GM18498 (cell line): ENCODE data around the gene AGPAT4.
"Not testable (repeated sequence)": the region's sequence is repeated elsewhere in the genome, so short reads cannot be mapped to it uniquely, and the experiment has no call there.

ENCODE experiments used
- ATAC-seq: cut with Tn5 transposase; IDR thresholded peaks from one replicate; pipeline ENCODE4 v1.9.1; 2021; ENCODE audit warnings: mild to moderate bottlenecking, moderate library complexity; ENCODE audit not compliant: unreplicated experiment

AGPAT4 gene

DNA sequence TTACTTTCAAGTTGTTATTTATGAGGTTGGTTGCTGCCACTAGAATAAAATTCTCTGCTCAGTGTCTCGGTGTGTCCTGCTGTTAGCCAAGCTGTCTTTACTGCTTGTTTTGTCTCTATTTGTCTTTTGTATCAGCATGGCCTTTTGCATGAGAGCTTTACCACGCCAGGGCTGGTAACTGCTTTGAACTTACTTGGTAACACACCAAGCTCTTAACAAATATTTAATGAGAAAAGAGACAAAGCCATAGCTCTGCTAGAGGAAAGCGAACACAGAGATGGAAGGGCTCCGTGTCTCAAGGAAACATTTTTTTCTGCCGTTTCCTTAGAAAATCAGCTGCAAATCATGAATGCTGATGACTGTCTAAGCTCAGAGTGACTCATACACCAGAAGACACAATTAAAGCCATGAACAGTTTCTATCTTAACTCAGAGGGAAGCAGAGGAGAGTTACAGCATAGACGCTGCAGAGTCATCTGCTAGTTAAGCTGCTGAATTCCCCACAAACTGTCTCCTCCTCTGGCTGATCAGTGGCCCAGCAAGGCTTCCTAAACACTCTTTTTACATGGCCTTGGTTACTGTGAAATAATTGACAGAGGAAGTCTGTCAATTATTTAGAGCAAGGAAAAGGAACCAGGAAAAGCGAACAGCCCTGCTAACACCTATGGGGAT, 44.8 kb downstream of the AGPAT4 start:
- ATAC-seq = peak; percentile 42

DNA sequence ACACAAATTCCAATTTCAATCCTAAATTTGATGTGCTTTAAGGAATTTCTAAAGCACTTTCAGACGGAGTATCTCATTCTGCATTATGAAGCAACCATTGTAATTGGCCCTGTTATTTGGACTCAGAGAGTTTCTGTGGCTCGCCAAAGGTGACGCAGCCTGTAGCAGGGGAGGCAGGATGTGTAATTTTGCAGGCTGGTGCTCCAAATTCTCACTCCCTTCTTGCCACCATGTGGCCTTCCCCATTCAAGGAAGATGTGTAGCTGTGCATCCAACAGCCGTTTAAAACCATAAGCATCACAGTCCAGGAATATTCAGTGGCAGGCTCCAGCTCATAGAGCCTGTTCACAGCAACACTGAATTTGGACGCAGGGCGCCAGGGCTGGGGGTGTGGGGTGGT, 45.8 kb downstream of the AGPAT4 start:
- ATAC-seq = no peak

DNA sequence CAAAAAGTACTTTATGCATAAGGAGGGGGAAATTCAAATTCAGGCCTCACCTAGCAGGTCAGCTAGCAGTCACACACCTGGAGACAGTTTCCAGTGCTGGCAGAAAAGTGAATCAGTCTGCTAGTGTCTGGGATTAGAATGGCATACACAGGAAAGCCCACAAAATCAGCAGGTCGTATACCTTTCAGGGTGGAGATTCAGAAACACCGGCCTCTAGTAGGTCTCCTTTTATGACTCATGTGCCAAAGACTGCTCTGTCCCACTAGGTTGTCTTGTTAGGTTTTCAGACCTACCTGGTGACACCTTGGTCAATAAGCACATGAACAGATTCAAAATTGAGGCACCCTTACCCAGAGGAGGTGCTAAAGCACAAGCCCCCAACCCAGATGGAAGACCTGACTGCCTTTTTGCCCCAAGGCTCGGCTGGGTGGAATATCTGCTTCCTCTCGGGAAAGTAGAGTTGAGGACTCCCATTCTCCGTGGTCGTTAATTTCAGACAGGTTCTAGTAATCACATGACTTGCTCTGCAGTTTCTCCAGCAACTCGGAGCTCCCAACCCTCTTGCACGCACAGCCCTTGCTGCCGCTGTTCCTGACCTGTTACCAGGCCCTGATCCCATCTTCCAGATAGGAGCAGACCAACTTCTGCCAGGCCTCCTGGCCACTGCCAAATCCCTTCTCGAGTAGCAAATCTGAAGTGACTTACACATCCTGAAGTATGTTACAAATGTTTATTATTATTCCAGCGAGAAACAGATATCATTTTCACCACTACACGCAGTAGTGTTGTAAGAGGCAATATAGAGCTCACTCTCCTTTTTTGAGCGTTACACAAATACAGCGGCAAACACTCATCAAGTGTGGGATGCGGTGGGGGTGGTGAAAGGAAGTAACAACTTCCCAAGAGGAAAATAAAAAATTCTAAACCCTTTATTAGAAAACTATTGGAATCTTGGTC, 46.6 kb downstream of the AGPAT4 start:
- ATAC-seq = peak; percentile 3

DNA sequence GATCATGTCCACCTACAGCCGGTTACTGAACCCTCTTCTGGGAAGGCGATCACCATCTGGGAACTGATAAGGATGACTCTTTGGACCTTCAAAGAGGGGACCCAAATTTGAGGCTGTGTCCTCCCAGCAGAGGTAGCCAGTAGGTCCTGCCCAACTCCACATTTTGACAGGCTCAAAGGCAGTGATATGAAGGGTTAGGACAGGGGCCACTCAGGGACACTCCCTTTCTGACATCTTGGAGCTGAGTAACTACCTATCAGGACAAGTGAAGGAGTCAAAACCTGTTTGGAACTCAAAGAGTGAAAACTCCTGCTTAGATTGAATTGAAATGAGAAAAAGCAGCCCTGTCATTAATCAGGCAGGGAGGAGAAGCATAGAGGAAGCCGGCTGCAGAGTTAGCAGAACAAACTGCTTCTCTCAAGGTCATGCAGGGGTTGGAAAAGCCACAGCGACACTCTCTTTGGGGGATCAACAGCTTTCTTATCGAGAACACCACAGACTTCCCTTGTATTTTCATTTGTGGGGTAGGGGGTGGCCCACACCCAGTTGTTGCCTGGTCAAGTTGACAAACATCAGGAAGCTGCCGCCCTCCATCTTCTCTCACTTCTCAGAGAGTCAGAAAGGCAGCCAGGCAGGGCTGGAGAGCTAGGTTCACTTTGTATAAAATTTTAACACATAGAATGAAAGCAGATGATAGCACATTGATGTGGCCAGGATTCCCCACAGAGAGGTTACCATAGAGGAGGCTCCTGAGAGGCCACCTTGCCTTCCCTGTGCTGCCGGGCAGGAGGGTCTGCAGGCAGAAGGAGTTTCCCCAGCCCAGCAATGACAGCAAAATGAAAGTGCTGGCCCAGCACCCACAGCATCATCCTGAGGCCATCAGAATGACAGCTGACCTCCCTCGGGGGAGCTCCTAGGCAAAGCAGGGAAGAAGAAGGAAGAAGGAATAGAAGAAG, 47.6 kb downstream of the AGPAT4 start:
- peak; percentile 53 for ATAC-seq

DNA sequence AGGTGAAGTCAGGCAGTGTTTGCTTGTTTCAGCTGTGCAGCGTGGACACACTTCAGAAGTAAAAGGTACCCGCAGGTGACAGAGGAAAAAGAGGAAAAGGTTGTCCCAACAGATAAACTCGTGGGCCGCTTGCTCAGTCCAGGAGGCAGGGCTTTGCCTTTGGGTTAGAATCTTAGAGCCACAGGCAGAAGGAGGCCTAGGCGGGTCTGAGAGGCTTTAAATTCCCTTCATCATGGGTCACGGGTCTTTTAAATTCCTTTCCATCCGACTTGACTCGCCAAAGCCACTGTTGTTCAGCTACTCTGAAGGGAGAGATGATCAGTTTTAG, 48.2 kb downstream of the AGPAT4 start:
- no peak for ATAC-seq

GRCh38 chr6:161224951-161225680, 48.7 kb downstream of the AGPAT4 start:
- not testable (repeated sequence) for ATAC-seq

DNA sequence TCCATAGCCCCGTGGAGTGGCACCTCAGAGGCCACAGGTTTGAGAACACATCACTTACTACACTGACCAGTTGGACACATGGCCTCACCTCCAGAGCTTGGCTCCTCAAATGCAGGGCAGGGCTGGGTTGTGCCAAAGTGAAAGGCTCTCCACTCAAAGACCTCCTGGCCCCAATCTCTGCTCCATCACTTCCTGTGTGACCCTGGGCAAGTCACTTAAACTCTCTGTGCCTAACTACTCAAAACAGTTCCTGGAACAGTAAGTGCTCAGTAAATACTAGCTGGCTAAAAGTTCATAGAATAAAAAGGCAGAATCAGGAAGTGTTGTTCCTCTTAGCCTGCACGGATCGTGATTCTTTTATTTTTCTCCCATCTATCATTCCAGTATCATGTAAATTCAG, 50.2 kb downstream of the AGPAT4 start:
- ATAC-seq = no peak

GRCh38 chr6:161222706-161223234, 51.1 kb downstream of the AGPAT4 start:
- no peak for ATAC-seq

DNA sequence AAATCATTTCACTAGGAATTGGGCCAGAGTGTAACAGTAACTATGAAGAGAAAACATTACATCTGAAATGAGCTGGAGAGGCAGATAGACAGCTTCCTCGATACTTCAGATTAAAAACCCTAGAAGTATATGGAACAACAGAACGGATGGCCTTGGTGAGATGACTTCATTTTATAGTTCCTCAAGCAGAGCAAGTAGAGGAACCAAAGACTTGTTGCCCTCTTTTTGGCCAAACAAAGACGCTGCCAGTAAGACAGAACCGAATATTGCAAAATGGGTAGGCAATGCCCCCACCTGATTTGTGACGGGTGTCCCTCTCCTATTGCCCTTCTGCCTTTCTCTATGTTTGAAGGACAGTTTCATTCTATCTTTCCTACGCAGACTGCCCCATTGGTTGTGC, 53.5 kb downstream of the AGPAT4 start:
- no peak for ATAC-seq

GRCh38 chr6:161219680-161220079, 54.2 kb downstream of the AGPAT4 start:
- no peak for ATAC-seq

DNA sequence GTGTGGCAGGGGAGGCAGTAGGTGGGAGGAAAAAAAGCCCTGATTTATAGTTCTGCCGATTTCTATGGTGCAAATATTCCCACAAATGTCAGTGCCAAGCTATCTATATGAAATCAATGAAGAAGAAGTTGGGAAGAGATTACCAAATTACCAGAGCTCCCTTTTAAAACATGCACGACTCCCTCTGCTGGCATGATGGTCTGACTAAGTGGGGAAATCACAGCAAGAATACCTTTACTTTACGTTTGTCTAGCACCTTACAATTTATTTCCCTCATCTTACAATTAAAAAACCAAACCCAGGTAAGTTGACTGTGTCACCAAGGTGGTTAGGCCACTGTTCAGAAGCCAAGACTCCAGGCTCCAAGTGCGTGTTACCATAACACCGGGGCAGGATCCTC, 55.6 kb downstream of the AGPAT4 start:
- no peak for ATAC-seq

GRCh38 chr6:161217628-161218027, 56.2 kb downstream of the AGPAT4 start:
- no peak for ATAC-seq

- ATAC-seq = no peak
Measured at GRCh38 chr6:161216616-161217205, 57.1 kb downstream of the AGPAT4 start.

DNA sequence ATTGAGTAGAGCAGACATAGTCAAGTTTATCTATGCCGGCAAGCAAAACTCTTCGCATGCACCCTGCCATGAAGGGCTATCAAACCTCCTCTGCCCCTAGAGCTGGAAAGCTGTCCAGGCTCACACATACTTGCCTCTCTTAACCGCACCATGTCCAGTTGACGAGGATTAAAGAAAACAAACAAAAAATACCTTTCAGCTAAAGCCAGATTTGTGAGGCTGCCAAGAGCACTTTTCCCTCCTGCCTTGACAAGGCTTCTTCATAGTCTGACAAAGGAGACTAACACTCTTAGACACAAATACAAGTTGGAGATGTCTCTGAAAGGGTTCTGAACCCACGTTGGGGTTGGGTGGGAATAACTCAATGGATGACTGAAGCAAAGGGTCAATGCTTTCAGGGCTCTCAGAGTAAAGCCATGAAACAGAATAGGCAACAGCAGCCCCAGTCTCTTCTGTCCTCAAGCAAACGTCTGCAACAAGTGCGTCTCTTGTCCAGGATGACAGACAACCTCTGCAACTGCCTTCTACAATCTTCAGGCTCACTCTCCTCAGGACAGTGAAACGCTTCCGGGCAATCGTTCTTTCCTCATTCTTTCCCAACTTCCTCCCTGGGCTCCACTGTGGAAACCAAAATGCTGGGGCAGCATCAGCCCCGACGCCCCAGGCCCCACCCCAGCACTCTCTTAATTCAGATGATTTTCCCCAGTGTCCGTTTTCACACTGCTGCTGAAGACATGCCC, 57.8 kb downstream of the AGPAT4 start:
- no peak for ATAC-seq

- ATAC-seq = no peak
Measured at GRCh38 chr6:161215193-161215592, 58.7 kb downstream of the AGPAT4 start.

DNA sequence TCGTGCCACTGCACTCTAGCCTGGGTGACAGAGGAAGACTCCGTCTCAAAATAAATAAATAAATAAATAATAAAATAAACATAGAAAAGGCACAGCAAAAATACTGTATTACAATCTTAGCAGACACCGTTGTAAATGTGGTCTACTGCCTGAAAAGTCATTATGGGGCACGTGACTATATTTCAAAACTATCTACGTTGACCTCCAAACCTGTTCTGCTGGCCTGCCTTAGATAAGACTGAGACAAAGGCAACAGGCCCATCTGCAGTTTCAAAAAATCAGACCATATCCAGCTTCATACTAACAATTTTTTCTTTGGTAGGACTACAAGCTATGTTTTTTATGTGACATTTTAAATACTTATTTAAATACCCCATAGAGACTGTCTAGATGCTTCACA, 59.1 kb downstream of the AGPAT4 start:
- no peak for ATAC-seq

GRCh38 chr6:161212902-161213301, 61.0 kb downstream of the AGPAT4 start:
- ATAC-seq = no peak

GRCh38 chr6:161211380-161212035, 62.4 kb downstream of the AGPAT4 start:
- ATAC-seq = no peak

DNA sequence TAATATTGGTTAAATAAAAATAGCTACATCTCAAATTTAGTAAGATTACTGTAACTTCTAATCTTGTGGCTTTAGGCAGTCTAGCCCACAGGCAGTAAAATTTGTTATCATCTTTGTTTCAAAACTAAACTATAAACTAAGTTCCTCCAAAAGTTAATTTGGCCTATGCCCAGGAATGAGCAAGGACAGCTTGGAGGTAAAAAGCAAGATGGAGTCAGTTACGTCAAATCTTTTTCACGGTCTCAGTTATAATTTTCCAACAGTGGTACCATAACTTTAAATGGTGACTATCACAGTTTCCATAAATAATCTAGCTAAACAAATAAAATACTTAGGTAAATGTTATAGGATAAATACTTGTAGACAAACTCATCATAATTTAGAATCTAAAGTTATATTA, 63.0 kb downstream of the AGPAT4 start:
- ATAC-seq = no peak
